GM12878 (cell line): ENCODE results near the gene ZNF804A. TPM values are rescaled to one million over a fixed set of nuclear protein-coding genes. Genes with fewer than 3 reads are reported as not detected.

Source experiments
- ATAC-seq: fragments of 200-7000 bp; cut with Tn5 transposase; 3 replicates; pipeline ENCODE4 v1.9.1; 2020; ENCODE audit warnings: mild to moderate bottlenecking, moderate library complexity
- BruUV-seq: library from RNA; stranded (reverse); fragments of 400-500 nt; replicated peaks from 2 replicates; lab custom pipeline; 2021; lab: Mats Ljungman, UMichigan
- CTCF ChIA-PET: fragments of 300-600 bp; sonication (Branson Sonifier 250); formaldehyde crosslinking; extraction: SDS; loops from one replicate; lab custom pipeline; 2021; ENCODE audit warnings: inconsistent platforms; lab: Yijun Ruan, JAX
- POLR2A ChIA-PET: fragments of 350-600 bp; formaldehyde crosslinking; extraction: SDS; loops from one replicate; lab custom pipeline; 2021; ENCODE audit warnings: inconsistent platforms; lab: Charles Lee
- RAD21 ChIA-PET: fragments of 300-600 bp; sonication (Branson Sonifier 250); formaldehyde crosslinking; loops from one replicate; lab custom pipeline; 2023; ENCODE audit warnings: antibody characterized with exemption; ENCODE audit not compliant: unreplicated experiment; lab: Charles Lee
- SMC1A ChIA-PET: fragments of 300-600 bp; sonication (Branson Sonifier 250); formaldehyde crosslinking; loops from one replicate; lab custom pipeline; 2023; ENCODE audit not compliant: unreplicated experiment, uncharacterized antibody; lab: Charles Lee
- DNase-seq: peaks from one replicate; pipeline ENCODE4 v3.0.0-alpha.2; 2011; ENCODE audit warnings: low read depth, low spot score
- FAIRE-seq: peaks from 3 replicates; lab custom pipeline; 2011; peaks lifted over from hg19 to GRCh38; lab: Jason Lieb, UNC
- H2AFZ ChIP-seq: 2 replicates; pipeline ENCODE4 v1.6.0; 2011; ENCODE audit warnings: low read depth, low read length, control low read depth; ENCODE audit not compliant: control insufficient read depth
- H3K27ac ChIP-seq: 2 replicates; pipeline ENCODE4 v1.5.1; 2011; ENCODE audit warnings: control low read depth; ENCODE audit not compliant: control insufficient read depth, insufficient read depth
- H3K27me3 ChIP-seq, 2 experiments: replicated peaks in 1 of 2; 2 replicates each; pipeline versions ENCODE4 v1.6.0 to v1.6.1; 2011; ENCODE audit warnings: low read length in 1 of 2; ENCODE audit not compliant: control insufficient read depth in 2 of 2, insufficient read depth in 2 of 2
- H3K36me3 ChIP-seq, 2 experiments: 2 replicates each; pipeline ENCODE4 v1.5.1; 2011; ENCODE audit warnings: low read length in 1 of 2; ENCODE audit not compliant: control insufficient read depth in 2 of 2, insufficient read depth in 2 of 2
- H3K4me1 ChIP-seq: 2 replicates; pipeline ENCODE4 v1.6.1; 2011; ENCODE audit warnings: mild to moderate bottlenecking, low read length, moderate library complexity, mixed read lengths; ENCODE audit not compliant: control insufficient read depth, insufficient read depth
- H3K4me2 ChIP-seq: 2 replicates; pipeline ENCODE4 v1.6.0; 2011; ENCODE audit warnings: control low read depth; ENCODE audit not compliant: control insufficient read depth, insufficient read depth
- H3K4me3 ChIP-seq: fragments of 200-600 bp; sonication (generic); 2 replicates; pipeline ENCODE4 v1.5.1; 2016
- H3K79me2 ChIP-seq: 2 replicates; pipeline ENCODE4 v1.6.0; 2011; ENCODE audit warnings: low read length; ENCODE audit not compliant: control insufficient read depth, insufficient read depth
- H3K9ac ChIP-seq: 2 replicates; pipeline ENCODE4 v1.8.0; 2011; ENCODE audit warnings: low read length, control low read depth, mixed read lengths; ENCODE audit not compliant: control insufficient read depth, insufficient read depth
- H3K9me3 ChIP-seq: replicated peaks from 3 replicates; pipeline ENCODE4 v1.5.1; 2011; ENCODE audit warnings: mild to moderate bottlenecking, low read length; ENCODE audit not compliant: control insufficient read depth, insufficient read depth
- H4K20me1 ChIP-seq: 2 replicates; pipeline ENCODE4 v1.6.0; 2011; ENCODE audit not compliant: control insufficient read depth, insufficient read depth
- NR2C1 ChIP-seq: fragments of 450-650 bp; IDR thresholded peaks from 2 replicates; pipeline ENCODE4 v1.6.1; 2017; ENCODE audit warnings: antibody characterized with exemption, mild to moderate bottlenecking, moderate library complexity
- PKNOX1 ChIP-seq: fragments of 450-650 bp; IDR thresholded peaks from 2 replicates; pipeline ENCODE4 v1.6.1; 2016; ENCODE audit warnings: mild to moderate bottlenecking
- SKIL ChIP-seq: fragments of 450-650 bp; IDR thresholded peaks from 2 replicates; pipeline ENCODE4 v1.6.1; 2017; ENCODE audit warnings: mild to moderate bottlenecking, low read depth, inconsistent platforms; ENCODE audit not compliant: poor library complexity, severe bottlenecking
- SPI1 ChIP-seq: IDR thresholded peaks from 2 replicates; pipeline ENCODE4 v1.6.1; 2011; ENCODE audit warnings: low read depth, mild to moderate bottlenecking, low read length, moderate library complexity, borderline replicate concordance; ENCODE audit not compliant: insufficient read depth
- ZZZ3 ChIP-seq: IDR thresholded peaks from 2 replicates; pipeline ENCODE4 v1.6.1; 2011; ENCODE audit warnings: low read depth; ENCODE audit not compliant: control insufficient read depth, insufficient read length
- WGBS: methylation state at CpG from one replicate; pipeline ENCODE4 v1.1.6; 2016; ENCODE audit warnings: low lambda C conversion rate; ENCODE audit not compliant: insufficient replicate concordance, insufficient coverage; ENCODE audit errors: missing lambda C conversion rate; 5-methylcytosine and 5-hydroxymethylcytosine counted together
- in situ Hi-C: fragments of 300-500 bp; cut with MboI; formaldehyde crosslinking; loops from 9 replicates; pipeline ENCODE4 v1.14.3; 2018; ENCODE audit warnings: mixed read lengths
- intact Hi-C: fragments of 100-400 bp; cut with micrococcal nuclease; formaldehyde crosslinking; loops from one replicate; pipeline ENCODE4 v1.14.2; 2022; ENCODE audit not compliant: unreplicated experiment
- polyA plus RNA-seq, 11 experiments: library from polyadenylated mRNA; depleted of rRNA in 4 of 11; unstranded in 6 of 11; stranded (reverse) in 5 of 11; fragments of >200 nt; fragmentation: Nextera tagmentation in 4 of 11; fragmentation: Illumina TruSeq in 1 of 11; extraction: Ambion mirVana in 4 of 11; extraction: Trizol in 1 of 11; gene quantifications; 1 replicate in 1 of 11; 2 replicates in 10 of 11; pipeline versions ENCODE4 v1.2.1 to v1.2.3, GENCODE V29; 2011 to 2016; ENCODE audit warnings: inconsistent platforms in 2 of 11, missing spikeins in 2 of 11, low read depth in 1 of 11
- total RNA-seq, 4 experiments: library from RNA; depleted of rRNA in 3 of 4; stranded (reverse); fragments of >200 nt in 3 of 4; fragmentation: Illumina TruSeq in 1 of 4; extraction: Trizol in 1 of 4; gene quantifications; 2 replicates each; pipeline versions ENCODE4 v1.2.1 to v1.2.3, GENCODE V29; 2013 to 2021

The ZNF804A gene
- total and polyA plus RNA-seq, 10 of the 15 experiments (the other 5 are each of a cell fraction or from before 2014, with no cell fraction given): 0.19 to 2.3 (median 1.4) TPM

DNA sequence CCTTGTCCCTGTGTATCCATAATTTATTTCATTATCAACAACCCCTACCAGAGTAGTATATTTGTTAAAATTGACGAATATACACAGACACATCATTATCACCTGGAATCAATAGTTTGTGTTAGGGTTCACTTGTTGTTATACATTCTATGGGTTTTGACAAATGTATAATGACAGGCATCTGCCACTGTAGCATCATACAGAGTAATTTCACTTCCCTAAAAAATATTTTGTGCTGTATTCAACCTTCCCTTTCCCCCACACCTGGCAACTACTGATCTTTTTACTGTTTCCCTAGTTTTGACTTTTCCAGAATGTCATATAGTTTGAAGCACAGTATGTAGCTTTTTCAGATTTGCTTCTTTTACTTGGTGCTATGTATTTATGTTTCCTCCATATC lies 132.0 kb downstream of the ZNF804A start:
- Histone ChIP-seq H3K4me3 (no peak overlapping the region), H3K4me2 (no peak overlapping the region), H3K36me3 (no peaks in the 10 kb centered on the region), H2AFZ (no peak overlapping the region), H3K9ac (no peak overlapping the region), H4K20me1 (no peaks in the 10 kb centered on the region), H3K9me3 (no peaks in the 10 kb centered on the region), H3K4me1 (no peaks in the 10 kb centered on the region), H3K27me3 (no peaks in the 10 kb centered on the region), H3K27ac (no peak overlapping the region), H3K79me2 (no peaks in the 10 kb centered on the region)
- ChIA-PET POLR2A (no interaction called here), RAD21 (interaction anchor here (1.0 kb wide), 1 partner anchor 383 kb away, joined by 3 read pairs; no protein-coding TSS in a partner anchor), SMC1A (interaction anchor here (1.9 kb wide), 1 partner anchor 11 kb away, joined by 5 read pairs; no protein-coding TSS in a partner anchor), CTCF (no interaction called here)
- intact Hi-C loops: no loop called here
- no TSS peak for BruUV-seq
- TF ChIP-seq NR2C1: no peak
- peak; percentile 60 for TF ChIP-seq PKNOX1
- TF ChIP-seq SKIL: no peak
- no peak for TF ChIP-seq ZZZ3
- peak; percentile 75 for TF ChIP-seq SPI1
- in situ Hi-C loops: no loop called here
- ATAC-seq (peak; percentile 77), FAIRE-seq (no peak), DNase-seq (no peak)
- WGBS: 0% methylated on average over 1 of the region's 1 CpG
